Stomach (tissue), 9 donors: Measurements from ENCODE around the gene DPYSL3. TPM values are rescaled to one million over a fixed set of nuclear protein-coding genes. Genes with fewer than 3 reads are reported as not detected.

Experiments
- DNase-seq, 2 donors: peaks; one replicate each; pipeline versions ENCODE4 v3.0.0 to v3.0.0-alpha.2; 2013 to 2019
- H3K27ac ChIP-seq, 5 donors: fragments of 200-600 bp in 4 of 5; sonication (generic) in 4 of 5; one replicate each; pipeline ENCODE4 v1.5.1; 2013 to 2019; ENCODE audit warnings: mild to moderate bottlenecking in 1 of 5, moderate library complexity in 1 of 5
- H3K27me3 ChIP-seq, 3 donors: fragments of 200-600 bp; sonication (generic); one replicate each; pipeline ENCODE4 v1.5.1; 2017 to 2019; ENCODE audit warnings: mixed run types in 1 of 3
- H3K36me3 ChIP-seq, 4 donors: fragments of 200-600 bp; sonication (generic); 1 replicate in 3 of 4; 2 replicates in 1 of 4; pipeline ENCODE4 v1.5.1; 2016 to 2019
- H3K4me1 ChIP-seq, 4 donors: fragments of 200-600 bp; sonication (generic); one replicate each; pipeline ENCODE4 v1.5.1; 2016 to 2019
- H3K4me3 ChIP-seq, 4 donors: fragments of 200-600 bp; sonication (generic) in 3 of 4; one replicate each; pipeline ENCODE4 v1.5.1; 2016 to 2019; ENCODE audit warnings: mild to moderate bottlenecking in 1 of 4
- H3K9me3 ChIP-seq, 4 donors: fragments of 200-600 bp; sonication (generic); one replicate each; pipeline ENCODE4 v1.5.1; 2016 to 2019
- EP300 ChIP-seq: sonication (generic); formaldehyde crosslinking; IDR thresholded peaks from one replicate; pipeline ENCODE4 v1.6.1; 2017; ENCODE audit warnings: antibody characterized with exemption
- POLR2A ChIP-seq, 4 donors: fragments of 450-650 bp; IDR thresholded peaks; one replicate each; pipeline ENCODE4 v1.6.1; 2016; ENCODE audit warnings: antibody characterized with exemption in 4 of 4, control low read depth in 2 of 4, mild to moderate bottlenecking in 1 of 4, moderate library complexity in 1 of 4
- POLR2AphosphoS5 ChIP-seq, 3 donors: sonication (generic); formaldehyde crosslinking; IDR thresholded peaks; one replicate each; pipeline ENCODE4 v1.6.1; 2016; ENCODE audit warnings: antibody characterized with exemption in 3 of 3
- WGBS, 5 donors: extraction: QIAGEN DNeasy Blood & Tissue Kit in 3 of 5; methylation state at CpG; one replicate each; pipeline versions ENCODE4 v1.1.5 to v1.1.7; 2013 to 2018; 5-methylcytosine and 5-hydroxymethylcytosine counted together
- intact Hi-C: fragments of 100-400 bp; cut with DNase I; formaldehyde crosslinking; loops from one replicate; pipeline ENCODE4 v1.15.1; 2023; ENCODE audit warnings: low total_unique reads
- polyA plus RNA-seq, 3 donors: library from polyadenylated mRNA; stranded (reverse); fragments of 200-250 nt; gene quantifications; one replicate each; pipeline ENCODE4 v1.2.3, GENCODE V29; 2013
- total RNA-seq, 5 donors: library from RNA; depleted of rRNA; stranded (reverse); fragments of >200 nt; gene quantifications; one replicate each; pipeline versions ENCODE4 v1.1.0 to v1.2.3, GENCODE V29; 2014 to 2016
- TF ChIP-seq, protein P1 (sequence below), 7 experiments: fragments of 450-650 bp in 4 of 7; fragments of 200-600 bp in 3 of 7; sonication (generic) in 3 of 7; IDR thresholded peaks; one replicate each; pipeline ENCODE4 v1.5.1; 2016 to 2019; ENCODE audit warnings: antibody characterized with exemption in 7 of 7, control low read depth in 2 of 7, mild to moderate bottlenecking in 1 of 7
- donor health status: healthy with polysubstance abuse.
- donor health status: Bipolar disorder and iron deficiency.
- donor health status: healthy.

Gene DPYSL3
- total and polyA plus RNA-seq, 8 donors, result 15.0 to 144 (median 38.0) TPM

DNA sequence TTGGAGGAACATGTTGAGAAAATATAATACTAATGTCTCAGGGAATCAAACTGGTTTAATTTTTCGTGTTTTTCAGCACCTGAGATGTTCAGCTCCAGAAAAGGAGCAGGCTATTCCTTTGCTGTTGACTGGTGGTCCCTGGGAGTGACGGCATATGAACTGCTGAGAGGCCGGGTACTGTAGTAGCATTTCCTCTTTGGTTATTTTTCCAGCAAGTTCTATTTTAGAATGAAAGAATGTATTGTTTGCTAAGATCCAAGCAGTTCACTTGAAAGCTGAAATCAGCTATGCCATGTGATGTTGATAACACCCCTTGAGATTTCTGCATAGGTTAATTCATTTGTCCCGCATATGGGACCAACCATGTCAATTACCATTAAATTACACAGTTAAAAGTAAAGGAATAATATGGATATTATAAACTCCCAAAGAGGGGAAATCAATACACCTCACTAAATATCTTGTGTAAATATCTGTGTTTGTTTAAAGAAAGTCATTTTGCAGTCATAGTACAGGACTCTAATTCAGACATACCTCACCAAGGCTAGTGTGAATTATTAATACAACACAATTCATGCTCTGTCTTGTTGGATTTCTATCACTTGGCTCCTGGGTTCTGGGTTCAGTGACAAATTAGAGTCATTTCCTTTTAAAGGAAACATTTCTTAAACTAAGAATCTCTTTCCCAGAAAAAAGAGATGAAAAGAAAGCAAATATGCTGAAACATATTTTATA, 148.3 kb downstream of the DPYSL3 start:
- intact Hi-C loops, result no loop called here

GRCh38 chr5:147360816-147361215, 149.1 kb downstream of the DPYSL3 start:
- Histone ChIP-seq H3K9me3 (no peaks in the 10 kb centered on the region), H3K36me3 (no peaks in the 10 kb centered on the region), H3K27me3 (no peaks in the 10 kb centered on the region), H3K27ac (no peak overlapping the region), H3K4me3 (no peak overlapping the region), H3K4me1 (peaks cover 0 to 5% (median 4%) of the 10 kb centered on the region in 4 donors)
- DNase-seq, result no peak
- TF ChIP-seq EP300, result no peak
- TF ChIP-seq POLR2A (IDR thresholded peaks at IDR 0.05), result no peak
- TF ChIP-seq, protein P1, sequence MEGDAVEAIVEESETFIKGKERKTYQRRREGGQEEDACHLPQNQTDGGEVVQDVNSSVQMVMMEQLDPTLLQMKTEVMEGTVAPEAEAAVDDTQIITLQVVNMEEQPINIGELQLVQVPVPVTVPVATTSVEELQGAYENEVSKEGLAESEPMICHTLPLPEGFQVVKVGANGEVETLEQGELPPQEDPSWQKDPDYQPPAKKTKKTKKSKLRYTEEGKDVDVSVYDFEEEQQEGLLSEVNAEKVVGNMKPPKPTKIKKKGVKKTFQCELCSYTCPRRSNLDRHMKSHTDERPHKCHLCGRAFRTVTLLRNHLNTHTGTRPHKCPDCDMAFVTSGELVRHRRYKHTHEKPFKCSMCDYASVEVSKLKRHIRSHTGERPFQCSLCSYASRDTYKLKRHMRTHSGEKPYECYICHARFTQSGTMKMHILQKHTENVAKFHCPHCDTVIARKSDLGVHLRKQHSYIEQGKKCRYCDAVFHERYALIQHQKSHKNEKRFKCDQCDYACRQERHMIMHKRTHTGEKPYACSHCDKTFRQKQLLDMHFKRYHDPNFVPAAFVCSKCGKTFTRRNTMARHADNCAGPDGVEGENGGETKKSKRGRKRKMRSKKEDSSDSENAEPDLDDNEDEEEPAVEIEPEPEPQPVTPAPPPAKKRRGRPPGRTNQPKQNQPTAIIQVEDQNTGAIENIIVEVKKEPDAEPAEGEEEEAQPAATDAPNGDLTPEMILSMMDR (IDR thresholded peaks at IDR 0.05), result no peak
- no peak for TF ChIP-seq POLR2AphosphoS5 (IDR thresholded peaks at IDR 0.05)
- WGBS, 5 donors, result 68 to 83% (median 73%) methylated on average over 2 of the region's 2 CpGs
- intact Hi-C loops, result no loop called here

More for the DNA sequence above, 148.3 kb downstream of the DPYSL3 start:
- Histone ChIP-seq H3K9me3 (no peaks in the 10 kb centered on the region), H3K36me3 (no peaks in the 10 kb centered on the region), H3K4me3 (no peak overlapping the region), H3K4me1 (peaks cover 0 to 5% (median 4%) of the 10 kb centered on the region in 4 donors), H3K27me3 (no peaks in the 10 kb centered on the region), H3K27ac (no peak overlapping the region)
- WGBS, 5 donors, result 27 to 61% (median 41%) methylated on average over 4 of the region's 4 CpGs
- TF ChIP-seq POLR2AphosphoS5 (IDR thresholded peaks at IDR 0.05), result no peak
- TF ChIP-seq POLR2A (IDR thresholded peaks at IDR 0.05), result no peak
- TF ChIP-seq, protein P1 (IDR thresholded peaks at IDR 0.05), result no peak
- no peak for TF ChIP-seq EP300
- DNase-seq, result no peak

DNA sequence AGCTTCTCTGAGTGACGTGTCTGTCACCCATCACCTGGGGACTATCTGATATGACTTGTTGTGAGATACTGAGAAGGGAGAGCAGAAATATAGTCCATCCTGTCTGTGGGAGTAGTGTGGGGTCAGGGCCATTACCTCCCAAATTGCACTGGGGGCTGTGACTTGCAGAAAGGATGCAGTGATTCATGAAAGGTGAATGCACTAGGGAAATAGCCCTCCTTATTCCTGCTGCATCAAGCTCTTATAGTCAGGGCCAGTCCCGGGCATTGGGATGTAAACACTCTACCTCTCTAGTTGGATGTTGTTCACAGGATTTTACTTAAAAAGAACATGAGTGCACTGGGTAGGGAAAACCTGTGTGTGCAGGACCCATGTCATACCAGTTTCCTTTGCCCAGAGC, 150.3 kb downstream of the DPYSL3 start:
- TF ChIP-seq POLR2AphosphoS5 (IDR thresholded peaks at IDR 0.05) (no peak), POLR2A (IDR thresholded peaks at IDR 0.05) (no peak), EP300 (no peak)
- TF ChIP-seq, protein P1 (IDR thresholded peaks at IDR 0.05), result no peak
- Histone ChIP-seq H3K27ac (no peak overlapping the region), H3K27me3 (no peaks in the 10 kb centered on the region), H3K36me3 (no peaks in the 10 kb centered on the region), H3K9me3 (no peaks in the 10 kb centered on the region), H3K4me3 (no peak overlapping the region), H3K4me1 (peaks cover 0 to 5% (median 4%) of the 10 kb centered on the region in 4 donors)
- intact Hi-C loops, result no loop called here
- no peak for DNase-seq
- WGBS, 5 donors, result 85 to 93% (median 89%) methylated on average over 2 of the region's 2 CpGs

GRCh38 chr5:147359101-147359500, 150.8 kb downstream of the DPYSL3 start:
- no peak for TF ChIP-seq EP300
- no peak for TF ChIP-seq POLR2AphosphoS5 (IDR thresholded peaks at IDR 0.05)
- no peak for TF ChIP-seq POLR2A (IDR thresholded peaks at IDR 0.05)
- TF ChIP-seq, protein P1 (IDR thresholded peaks at IDR 0.05), result no peak
- intact Hi-C loops, result no loop called here
- peaks cover 0 to 5% (median 4%) of the 10 kb centered on the region in 4 donors for H3K4me1 ChIP-seq
- H3K27ac ChIP-seq, result no peak overlapping the region
- no peak overlapping the region for H3K4me3 ChIP-seq
- no peaks in the 10 kb centered on the region for H3K27me3 ChIP-seq
- DNase-seq, result no peak
- no peaks in the 10 kb centered on the region for H3K36me3 ChIP-seq
- no peaks in the 10 kb centered on the region for H3K9me3 ChIP-seq
- 79 to 87% (median 82%) methylated on average over 1 of the region's 1 CpG for WGBS, 5 donors
